GM18511 (cell line): ENCODE data around the gene PXN.
"Not testable (repeated sequence)": the region's sequence is repeated elsewhere in the genome, so short reads cannot be mapped to it uniquely, and the experiment has no call there.

ENCODE experiments used
- ATAC-seq: cut with Tn5 transposase; IDR thresholded peaks from one replicate; pipeline ENCODE4 v1.9.1; 2021; ENCODE audit warnings: mild to moderate bottlenecking, moderate library complexity; ENCODE audit not compliant: unreplicated experiment

The PXN gene

GRCh38 chr12:120211904-120212283 is 53.6 kb downstream of the PXN start:
- no peak for ATAC-seq

- no peak for ATAC-seq
Observed at GRCh38 chr12:120211243-120211903, 54.2 kb downstream of the PXN start.

- no peak for ATAC-seq
Observed at GRCh38 chr12:120209851-120210250, 55.7 kb downstream of the PXN start.

GRCh38 chr12:120207227-120207626 is 58.3 kb downstream of the PXN start:
- no peak for ATAC-seq

GRCh38 chr12:120206781-120207180 is 58.7 kb downstream of the PXN start:
- ATAC-seq, result not testable (repeated sequence)

- no peak for ATAC-seq
Observed at GRCh38 chr12:120206228-120206627, 59.3 kb downstream of the PXN start.

GRCh38 chr12:120204171-120204570 is 61.4 kb downstream of the PXN start:
- no peak for ATAC-seq

GRCh38 chr12:120200364-120200800 is 65.1 kb downstream of the PXN start:
- no peak for ATAC-seq

GRCh38 chr12:120199595-120200306 is 65.8 kb downstream of the PXN start:
- ATAC-seq, result no peak

GRCh38 chr12:120199025-120199424 is 66.5 kb downstream of the PXN start:
- ATAC-seq, result no peak

- ATAC-seq, result no peak
Observed at GRCh38 chr12:120197542-120197887, 68.0 kb downstream of the PXN start.

GRCh38 chr12:120196817-120197541 is 68.6 kb downstream of the PXN start:
- not testable (repeated sequence) for ATAC-seq

GRCh38 chr12:120196363-120196762 is 69.2 kb downstream of the PXN start:
- no peak for ATAC-seq

- ATAC-seq, result peak; percentile 86
Observed at GRCh38 chr12:120194534-120195395, 70.8 kb downstream of the PXN start, which contains the start of gene GCN1. TSS of gene GCN1 (minus strand) at chr12:120194715. CDS start at chr12:120194697, 18 bp downstream.

GRCh38 chr12:120194226-120194533 is 71.3 kb downstream of the PXN start:
- peak; percentile 32 for ATAC-seq

- ATAC-seq, result not testable (repeated sequence)
Observed at GRCh38 chr12:120193286-120193685, 72.2 kb downstream of the PXN start.

GRCh38 chr12:120190985-120191480 is 74.5 kb downstream of the PXN start:
- no peak for ATAC-seq

- no peak for ATAC-seq
Observed at GRCh38 chr12:120190386-120190785, 75.1 kb downstream of the PXN start.

GRCh38 chr12:120186654-120187053 is 78.9 kb downstream of the PXN start:
- no peak for ATAC-seq

GRCh38 chr12:120183211-120183631 is 82.3 kb downstream of the PXN start:
- no peak for ATAC-seq
